Natural killer cell (primary cell): ENCODE data around the gene SATL1. TPM values are rescaled to one million over a fixed set of nuclear protein-coding genes. Genes with fewer than 3 reads are reported as not detected.

Source experiments
- ATAC-seq, 3 donors: fragments of 150-1000 bp in 2 of 3; fragments of 200-7000 bp in 1 of 3; cut with Tn5 transposase; 1 replicate in 1 of 3; 2 replicates in 2 of 3; pipeline ENCODE4 v1.10.0; 2021; ENCODE audit warnings: mild to moderate bottlenecking in 2 of 3, moderate library complexity in 2 of 3
- DNase-seq, 2 donors: peaks; one replicate each; pipeline versions ENCODE4 v3.0.0 to v3.0.0-alpha.2; 2013 to 2021; ENCODE audit warnings: mixed read lengths in 1 of 2
- H3K27ac ChIP-seq: one replicate; pipeline ENCODE4 v1.5.1; 2013; ENCODE audit warnings: mild to moderate bottlenecking, low read length
- H3K27me3 ChIP-seq: one replicate; pipeline ENCODE4 v1.6.1; 2013; ENCODE audit warnings: low read length; ENCODE audit not compliant: control insufficient read depth, insufficient read depth
- H3K36me3 ChIP-seq: one replicate; pipeline ENCODE4 v1.6.1; 2013; ENCODE audit warnings: low read length; ENCODE audit not compliant: control insufficient read depth, insufficient read depth
- H3K4me1 ChIP-seq: one replicate; pipeline ENCODE4 v1.6.1; 2013; ENCODE audit warnings: low read length; ENCODE audit not compliant: control insufficient read depth, insufficient read depth
- H3K4me3 ChIP-seq: one replicate; pipeline ENCODE4 v1.5.1; 2013; ENCODE audit warnings: low read length
- H3K9me3 ChIP-seq: one replicate; pipeline ENCODE4 v1.6.1; 2013; ENCODE audit warnings: low read length; ENCODE audit not compliant: control insufficient read depth, insufficient read depth
- H3K27ac Mint-ChIP-seq, 2 donors: one replicate each; pipeline ENCODE4 v1.8.0; 2022; ENCODE audit warnings: mild to moderate bottlenecking in 2 of 2, mixed read lengths in 2 of 2, moderate library complexity in 1 of 2
- H3K27me3 Mint-ChIP-seq, 2 donors: one replicate each; pipeline ENCODE4 v1.8.0; 2022; ENCODE audit warnings: low read depth in 2 of 2, mixed read lengths in 2 of 2
- H3K36me3 Mint-ChIP-seq: one replicate; pipeline ENCODE4 v1.8.0; 2022; ENCODE audit warnings: mixed read lengths
- H3K4me1 Mint-ChIP-seq, 2 donors: one replicate each; pipeline ENCODE4 v1.8.0; 2022; ENCODE audit warnings: mixed read lengths in 2 of 2
- H3K4me3 Mint-ChIP-seq: one replicate; pipeline ENCODE4 v1.8.0; 2022; ENCODE audit warnings: mild to moderate bottlenecking, moderate library complexity, mixed read lengths
- H3K9me3 Mint-ChIP-seq, 2 donors: one replicate each; pipeline ENCODE4 v1.8.0; 2022; ENCODE audit warnings: mixed read lengths in 2 of 2
- CTCF ChIP-seq: fragments of 200-600 bp; IDR thresholded peaks from one replicate; pipeline ENCODE4 v1.8.0; 2022; ENCODE audit warnings: antibody characterized with exemption
- WGBS: methylation state at CpG from one replicate; pipeline ENCODE4 v1.1.7; 2013; ENCODE audit warnings: missing lambda C conversion rate; ENCODE audit not compliant: insufficient coverage; 5-methylcytosine and 5-hydroxymethylcytosine counted together
- intact Hi-C: fragments of 100-400 bp; cut with micrococcal nuclease; formaldehyde crosslinking; loops from one replicate; pipeline ENCODE4 v1.14.2; 2022
- total RNA-seq, 4 donors: library from RNA; stranded (reverse); fragments of 120-200 nt in 1 of 4; gene quantifications; one replicate each; pipeline versions ENCODE4 v1.2.3 to v1.2.4, GENCODE V29; 2013 to 2022

Gene SATL1
- total RNA-seq, 3 donors from 2014 or later (not counting 1 experiment from before 2014, with no cell fraction given) = 0.10 TPM; not detected in 2

DNA sequence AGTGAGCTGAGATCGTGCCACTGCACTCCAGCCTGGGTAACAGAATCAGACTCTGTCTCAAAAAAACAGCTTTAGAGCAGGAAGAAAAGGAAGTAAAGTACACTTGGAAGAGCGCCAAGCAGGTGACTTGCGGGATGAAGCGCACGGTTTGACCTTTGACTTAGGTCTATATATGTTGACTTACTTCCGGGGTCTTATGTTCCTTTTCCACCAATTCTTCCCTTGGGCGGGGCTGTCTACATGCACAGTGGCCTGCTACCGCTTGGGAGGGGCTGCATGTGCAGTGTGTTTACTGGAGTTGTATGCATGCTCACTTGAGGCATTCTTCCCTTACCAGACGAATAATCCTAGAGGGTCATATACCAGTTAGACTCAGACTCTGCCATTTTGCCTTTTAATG lies 131.3 kb downstream of the SATL1 start:
- H3K9me3 ChIP-seq = no peaks in the 10 kb centered on the region
- Mint-ChIP-seq H3K27me3 (peaks cover 0 to 3% of the 10 kb centered on the region in 2 donors), H3K4me3 (no peak overlapping the region), H3K9me3 (no peaks in the 10 kb centered on the region), H3K36me3 (no peaks in the 10 kb centered on the region), H3K27ac (no peak overlapping the region), H3K4me1 (no peaks in the 10 kb centered on the region)
- no peak for TF ChIP-seq CTCF
- no peaks in the 10 kb centered on the region for H3K4me1 ChIP-seq
- no peak overlapping the region for H3K4me3 ChIP-seq
- H3K27ac ChIP-seq = no peak overlapping the region
- no peaks in the 10 kb centered on the region for H3K36me3 ChIP-seq
- intact Hi-C loops = no loop called here
- WGBS = 49% methylated on average over 6 of the region's 9 CpGs
- H3K27me3 ChIP-seq = no peaks in the 10 kb centered on the region
- no peak for ATAC-seq
- DNase-seq = no peak

- Mint-ChIP-seq H3K4me3 (no peak overlapping the region), H3K27me3 (peaks cover 0 to 3% of the 10 kb centered on the region in 2 donors), H3K9me3 (no peaks in the 10 kb centered on the region), H3K4me1 (no peaks in the 10 kb centered on the region), H3K27ac (no peak overlapping the region), H3K36me3 (no peaks in the 10 kb centered on the region)
- DNase-seq (peak in 1 of 2 donors; percentile 1), ATAC-seq (no peak)
- no peak overlapping the region for H3K27ac ChIP-seq
- H3K4me3 ChIP-seq = no peak overlapping the region
- H3K4me1 ChIP-seq = no peaks in the 10 kb centered on the region
- intact Hi-C loops = no loop called here
- WGBS = no CpG with 5 or more reads among the region's 2 CpGs
- TF ChIP-seq CTCF = peak; percentile 47
- no peaks in the 10 kb centered on the region for H3K27me3 ChIP-seq
- H3K36me3 ChIP-seq = no peaks in the 10 kb centered on the region
- no peaks in the 10 kb centered on the region for H3K9me3 ChIP-seq
Observed at GRCh38 chrX:85111347-85111746, 132.2 kb downstream of the SATL1 start.

GRCh38 chrX:85109235-85109634 lies 134.3 kb downstream of the SATL1 start:
- Histone ChIP-seq H3K4me1 (no peaks in the 10 kb centered on the region), H3K9me3 (no peaks in the 10 kb centered on the region), H3K4me3 (no peak overlapping the region), H3K27me3 (no peaks in the 10 kb centered on the region), H3K27ac (no peak overlapping the region), H3K36me3 (no peaks in the 10 kb centered on the region)
- 83% methylated on average over 8 of the region's 8 CpGs for WGBS
- no peak for TF ChIP-seq CTCF
- Mint-ChIP-seq H3K27me3 (no peaks in the 10 kb centered on the region), H3K36me3 (no peaks in the 10 kb centered on the region), H3K4me3 (no peak overlapping the region), H3K27ac (no peak overlapping the region), H3K9me3 (no peaks in the 10 kb centered on the region), H3K4me1 (no peaks in the 10 kb centered on the region)
- ATAC-seq = no peak
- no peak for DNase-seq
- intact Hi-C loops = no loop called here

GRCh38 chrX:85108165-85108564 lies 135.4 kb downstream of the SATL1 start:
- Mint-ChIP-seq H3K36me3 (no peaks in the 10 kb centered on the region), H3K27ac (no peak overlapping the region)
- ATAC-seq = no peak

More at GRCh38 chrX:85108165-85108564, 135.4 kb downstream of the SATL1 start:
- no peaks in the 10 kb centered on the region for H3K4me1 Mint-ChIP-seq
- Histone ChIP-seq H3K9me3 (no peaks in the 10 kb centered on the region), H3K27me3 (no peaks in the 10 kb centered on the region), H3K36me3 (no peaks in the 10 kb centered on the region), H3K4me1 (no peaks in the 10 kb centered on the region), H3K4me3 (no peak overlapping the region), H3K27ac (no peak overlapping the region)
- H3K9me3 Mint-ChIP-seq = no peaks in the 10 kb centered on the region
- H3K27me3 Mint-ChIP-seq = no peaks in the 10 kb centered on the region
- intact Hi-C loops = no loop called here
- no peak for TF ChIP-seq CTCF
- WGBS = 92% methylated on average over 2 of the region's 2 CpGs
- H3K4me3 Mint-ChIP-seq = no peak overlapping the region
- no peak for DNase-seq
